ENCODE data around the gene WWP2. TPM values are rescaled to one million over a fixed set of nuclear protein-coding genes. Genes with fewer than 3 reads are reported as not detected.

The WWP2 gene
- total RNA-seq, 4 donors from 2014 or later, result 40.8 to 96.9 (median 84.3) TPM

- Histone ChIP-seq H3K4me3 (peak overlapping the region in 1 of 4 donors; percentile 7), H3K9me3 (no peaks in the 10 kb centered on the region), H3K4me1 (peaks cover 0 to 31% (median 20%) of the 10 kb centered on the region in 4 donors), H3K27me3 (no peaks in the 10 kb centered on the region), H3K27ac (peak overlapping the region; percentile 74 to 97 (median 84)), H3K36me3 (peaks cover 0 to 15% (median 3%) of the 10 kb centered on the region in 3 donors)
- peak in 1 of 2 donors; percentile 30 for TF ChIP-seq POLR2A (IDR thresholded peaks at IDR 0.05)
- peak in 1 of 5 experiments; percentile 21 for TF ChIP-seq CTCF (IDR thresholded peaks at IDR 0.05)
- TF ChIP-seq EP300 (IDR thresholded peaks at IDR 0.05), result peak in 1 of 2 donors; percentile 94
- 28 to 30% methylated on average over 17 of the region's 17 CpGs for WGBS, 2 donors
- peak; percentile 51 to 56 for DNase-seq (ENCODE audit: low spot score in 2 of 2)
Measured at GRCh38 chr16:69890114-69890891, 128.2 kb downstream of the WWP2 start.

GRCh38 chr16:69890892-69891282 lies 128.8 kb downstream of the WWP2 start:
- H3K4me3 ChIP-seq, result no peak overlapping the region

GRCh38 chr16:69892378-69892777 lies 130.2 kb downstream of the WWP2 start:
- Histone ChIP-seq H3K4me1 (peaks cover 0 to 40% (median 20%) of the 10 kb centered on the region in 4 donors), H3K9me3 (no peaks in the 10 kb centered on the region)
- WGBS, 2 donors, result 80 to 91% methylated on average over 2 of the region's 2 CpGs

More at GRCh38 chr16:69890892-69891282, 128.8 kb downstream of the WWP2 start:
- 21 to 28% methylated on average over 5 to 8 of the region's 8 CpGs for WGBS, 2 donors
- Histone ChIP-seq H3K9me3 (no peaks in the 10 kb centered on the region), H3K27me3 (no peaks in the 10 kb centered on the region), H3K36me3 (peaks cover 0 to 15% (median 3%) of the 10 kb centered on the region in 3 donors), H3K4me1 (peaks cover 0 to 37% (median 20%) of the 10 kb centered on the region in 4 donors), H3K27ac (peak overlapping the region; percentile 74 to 97 (median 84))
- TF ChIP-seq POLR2A (IDR thresholded peaks at IDR 0.05) (no peak), CTCF (IDR thresholded peaks at IDR 0.05) (no peak)
- no peak for DNase-seq (ENCODE audit: low spot score in 2 of 2)

GRCh38 chr16:69893106-69893505 lies 131.0 kb downstream of the WWP2 start:
- TF ChIP-seq EP300 (IDR thresholded peaks at IDR 0.05) (no peak), CTCF (IDR thresholded peaks at IDR 0.05) (no peak), POLR2A (IDR thresholded peaks at IDR 0.05) (no peak)
- 90 to 94% methylated on average over 2 of the region's 2 CpGs for WGBS, 2 donors
- DNase-seq (ENCODE audit: low spot score in 2 of 2), result no peak
- Histone ChIP-seq H3K4me1 (peaks cover 0 to 40% (median 20%) of the 10 kb centered on the region in 4 donors), H3K4me3 (no peak overlapping the region), H3K27me3 (no peaks in the 10 kb centered on the region), H3K36me3 (peaks cover 0 to 14% (median 3%) of the 10 kb centered on the region in 3 donors), H3K9me3 (no peaks in the 10 kb centered on the region), H3K27ac (no peak overlapping the region)

More at GRCh38 chr16:69892378-69892777, 130.2 kb downstream of the WWP2 start:
- Histone ChIP-seq H3K4me3 (no peak overlapping the region), H3K27ac (no peak overlapping the region), H3K36me3 (peaks cover 0 to 15% (median 3%) of the 10 kb centered on the region in 3 donors), H3K27me3 (no peaks in the 10 kb centered on the region)
- DNase-seq (ENCODE audit: low spot score in 2 of 2), result no peak
- TF ChIP-seq EP300 (IDR thresholded peaks at IDR 0.05) (no peak), POLR2A (IDR thresholded peaks at IDR 0.05) (no peak), CTCF (IDR thresholded peaks at IDR 0.05) (no peak)

GRCh38 chr16:69894676-69895075 lies 132.5 kb downstream of the WWP2 start:
- Histone ChIP-seq H3K9me3 (no peaks in the 10 kb centered on the region), H3K4me1 (peaks cover 0 to 34% (median 19%) of the 10 kb centered on the region in 4 donors), H3K36me3 (no peaks in the 10 kb centered on the region), H3K4me3 (no peak overlapping the region), H3K27ac (peak overlapping the region in 2 of 4 donors; percentile 61 to 72), H3K27me3 (no peaks in the 10 kb centered on the region)
- DNase-seq (ENCODE audit: low spot score in 2 of 2), result no peak
- TF ChIP-seq POLR2A (IDR thresholded peaks at IDR 0.05) (no peak), EP300 (IDR thresholded peaks at IDR 0.05) (peak; percentile 22 to 77)
- 48 to 57% methylated on average over 11 of the region's 11 CpGs for WGBS, 2 donors

Measured in tibial nerve (tissue), 4 donors.